ENCODE results near the gene TPGS1.

TPGS1 gene

GRCh38 chr19:542173-542866 is 35.0 kb downstream of the TPGS1 start:
- DNase-seq: no peak

- DNase-seq: no peak
Observed at GRCh38 chr19:543910-544608, 36.8 kb downstream of the TPGS1 start, which contains the start of gene GZMM. Gene GZMM, plus strand, starts transcription at chr19:544053. Its CDS starts 19 bp downstream, at chr19:544072.

GRCh38 chr19:547117-547516 is 39.8 kb downstream of the TPGS1 start:
- DNase-seq: no peak

- DNase-seq: no peak
Observed at GRCh38 chr19:547836-548720, 40.8 kb downstream of the TPGS1 start.

- no peak for DNase-seq
Observed at GRCh38 chr19:548886-549830, 41.9 kb downstream of the TPGS1 start.

- no peak for DNase-seq
Observed at GRCh38 chr19:554817-555216, 47.5 kb downstream of the TPGS1 start.

- no peak for DNase-seq
Observed at GRCh38 chr19:555474-555808, 48.1 kb downstream of the TPGS1 start.

GRCh38 chr19:556611-557382 is 49.5 kb downstream of the TPGS1 start:
- no peak for DNase-seq

- no peak for DNase-seq
Observed at GRCh38 chr19:558770-559439, 51.6 kb downstream of the TPGS1 start.

GRCh38 chr19:560121-560520 is 52.8 kb downstream of the TPGS1 start:
- no peak for DNase-seq

GRCh38 chr19:566403-566802 is 59.1 kb downstream of the TPGS1 start:
- DNase-seq: no peak

- DNase-seq: no peak
Observed at GRCh38 chr19:566844-567243, 59.5 kb downstream of the TPGS1 start.

GRCh38 chr19:567296-567900 is 60.1 kb downstream of the TPGS1 start:
- DNase-seq: no peak

Measured in NCI-H82 (cell line).